T-helper 1 cell treated with Interleukin-12 subunit alpha and Interleukin-12 subunit beta and Interleukin-4 antibody, amounts not matched to agents 30 μg/mL and 1 μg/mL, for 36 hours (primary cell): ENCODE measurements around the gene FNBP1L.

Experiments used
- H3K27ac Mint-ChIP-seq: one replicate; pipeline ENCODE4 v1.8.0; 2021; ENCODE audit warnings: mild to moderate bottlenecking, mixed read lengths
- H3K27me3 Mint-ChIP-seq: one replicate; pipeline ENCODE4 v1.8.0; 2021; ENCODE audit warnings: low read depth, mixed read lengths
- H3K36me3 Mint-ChIP-seq: one replicate; pipeline ENCODE4 v1.8.0; 2021; ENCODE audit warnings: low read depth, mixed read lengths
- H3K4me1 Mint-ChIP-seq: one replicate; pipeline ENCODE4 v1.8.0; 2021; ENCODE audit warnings: low read depth, mixed read lengths
- H3K4me3 Mint-ChIP-seq: one replicate; pipeline ENCODE4 v1.8.0; 2021; ENCODE audit warnings: mild to moderate bottlenecking, moderate library complexity, mixed read lengths
- H3K9me3 Mint-ChIP-seq: one replicate; pipeline ENCODE4 v1.8.0; 2021; ENCODE audit warnings: mixed read lengths

Gene FNBP1L

DNA sequence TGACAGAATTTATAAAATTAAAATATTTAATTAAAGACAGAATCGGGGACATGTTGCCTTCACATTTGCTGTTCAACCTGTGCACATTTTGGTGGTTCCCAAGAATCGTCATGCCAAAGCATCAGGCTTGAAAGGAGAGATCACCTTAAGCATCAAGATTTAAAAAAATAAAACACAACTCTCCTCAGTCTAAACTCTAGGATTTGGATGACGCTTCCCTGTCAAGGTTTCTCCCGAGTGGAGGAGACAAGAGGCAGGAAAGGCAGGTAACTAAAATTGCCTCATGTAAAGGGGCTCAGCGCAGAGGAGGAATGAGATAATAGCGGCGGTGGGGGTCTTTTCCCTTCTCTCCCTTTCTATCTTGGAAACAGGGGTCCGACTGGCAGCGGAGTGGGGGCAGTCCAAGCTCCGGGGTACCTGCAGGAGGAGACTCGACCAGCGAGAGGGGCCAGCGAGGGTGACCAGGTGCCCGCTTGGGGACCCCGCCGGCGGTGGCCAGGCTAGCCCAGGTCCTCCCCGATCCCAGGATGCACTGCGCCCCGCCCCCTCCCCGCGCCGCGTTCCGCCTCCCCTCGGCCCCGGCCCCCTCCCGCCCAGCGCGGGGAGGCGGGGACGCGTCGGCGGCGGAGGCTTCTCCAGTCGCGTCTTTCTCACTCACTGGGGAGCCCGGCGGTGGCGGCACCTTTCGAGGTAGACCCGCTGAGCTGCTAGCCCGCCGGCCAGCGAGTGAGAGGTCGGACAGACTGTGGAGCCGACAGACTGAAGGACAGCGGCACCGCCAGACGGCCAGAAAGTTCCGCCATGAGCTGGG, at the start of gene FNBP1L:
FNBP1L (plus strand) TSS at position 638 of the 811 bp plus-strand sequence; CDS start at position 802, 164 bp downstream.
- Mint-ChIP-seq H3K27ac (no peak within 1 kb of the TSS), H3K27me3 (peaks cover 67% of the 10 kb centered on the region), H3K9me3 (no peaks in the 10 kb centered on the region)

DNA sequence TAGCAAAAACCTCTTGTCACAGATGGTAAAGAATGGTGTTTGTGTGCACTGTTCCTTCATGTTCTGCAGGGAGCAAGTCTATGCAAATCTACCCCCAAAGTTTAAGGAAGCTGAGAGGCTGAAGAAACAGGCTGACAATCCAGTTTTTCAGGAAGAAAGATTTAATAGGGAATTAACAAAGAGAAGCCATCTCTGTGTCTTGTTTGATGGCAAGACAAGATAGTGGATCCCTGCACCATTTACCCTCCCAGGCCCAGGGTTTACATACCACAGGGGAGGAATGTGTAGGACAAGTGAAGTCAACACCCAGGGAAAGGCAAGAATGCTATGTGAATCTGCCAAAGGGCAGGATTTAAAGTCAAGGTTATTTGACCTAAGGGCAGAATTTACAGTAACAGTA, 48.1 kb upstream of the FNBP1L start:
- Mint-ChIP-seq H3K4me1 (no peaks in the 10 kb centered on the region), H3K27ac (no peak overlapping the region), H3K4me3 (no peak overlapping the region), H3K36me3 (no peaks in the 10 kb centered on the region), H3K27me3 (peaks cover 9% of the 10 kb centered on the region), H3K9me3 (no peaks in the 10 kb centered on the region)

More for the DNA sequence above, at the start of gene FNBP1L:
- H3K4me1 Mint-ChIP-seq, result peaks cover 15% of the 10 kb centered on the region
- peaks cover 3% of the 10 kb centered on the region for H3K36me3 Mint-ChIP-seq
- H3K4me3 Mint-ChIP-seq, result peak within 1 kb of the TSS; percentile 89

DNA sequence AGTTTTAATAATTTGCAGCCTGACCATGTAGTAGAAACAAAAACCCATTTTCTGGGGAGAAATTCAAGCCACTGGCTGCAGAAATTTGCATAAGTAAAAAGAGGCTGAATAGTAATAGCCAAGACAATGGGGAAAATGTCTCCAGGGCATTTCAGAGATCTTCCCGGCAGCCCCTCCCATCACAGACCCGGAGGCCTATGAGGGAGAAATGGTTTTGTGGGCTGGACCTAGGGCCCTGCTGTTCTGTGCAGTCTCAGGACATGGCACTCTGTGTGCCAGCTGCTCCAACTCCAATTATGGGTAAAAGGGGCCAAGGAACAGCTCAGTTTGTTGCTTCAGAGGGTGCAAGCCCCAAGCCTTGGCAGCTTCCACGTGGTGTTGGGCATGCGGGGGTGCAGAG, 39.7 kb upstream of the FNBP1L start:
- no peak overlapping the region for H3K4me3 Mint-ChIP-seq
- no peaks in the 10 kb centered on the region for H3K4me1 Mint-ChIP-seq
- peaks cover 10% of the 10 kb centered on the region for H3K27me3 Mint-ChIP-seq
- H3K36me3 Mint-ChIP-seq, result no peaks in the 10 kb centered on the region
- H3K9me3 Mint-ChIP-seq, result no peaks in the 10 kb centered on the region
- no peak overlapping the region for H3K27ac Mint-ChIP-seq

GRCh38 chr1:93411000-93411399, 36.9 kb upstream of the FNBP1L start:
- Mint-ChIP-seq H3K27ac (no peak overlapping the region), H3K9me3 (no peaks in the 10 kb centered on the region), H3K4me3 (no peak overlapping the region), H3K27me3 (peaks cover 16% of the 10 kb centered on the region), H3K4me1 (no peaks in the 10 kb centered on the region), H3K36me3 (peaks cover 2% of the 10 kb centered on the region)

- Mint-ChIP-seq H3K4me3 (no peak overlapping the region), H3K36me3 (peaks cover 2% of the 10 kb centered on the region), H3K4me1 (no peaks in the 10 kb centered on the region), H3K27ac (no peak overlapping the region), H3K9me3 (no peaks in the 10 kb centered on the region), H3K27me3 (peaks cover 16% of the 10 kb centered on the region)
Observed at GRCh38 chr1:93414749-93415148, 33.2 kb upstream of the FNBP1L start.

GRCh38 chr1:93415296-93415695, 32.6 kb upstream of the FNBP1L start:
- Mint-ChIP-seq H3K27ac (no peak overlapping the region), H3K4me3 (no peak overlapping the region), H3K4me1 (no peaks in the 10 kb centered on the region), H3K36me3 (peaks cover 2% of the 10 kb centered on the region), H3K9me3 (no peaks in the 10 kb centered on the region), H3K27me3 (peaks cover 16% of the 10 kb centered on the region)

DNA sequence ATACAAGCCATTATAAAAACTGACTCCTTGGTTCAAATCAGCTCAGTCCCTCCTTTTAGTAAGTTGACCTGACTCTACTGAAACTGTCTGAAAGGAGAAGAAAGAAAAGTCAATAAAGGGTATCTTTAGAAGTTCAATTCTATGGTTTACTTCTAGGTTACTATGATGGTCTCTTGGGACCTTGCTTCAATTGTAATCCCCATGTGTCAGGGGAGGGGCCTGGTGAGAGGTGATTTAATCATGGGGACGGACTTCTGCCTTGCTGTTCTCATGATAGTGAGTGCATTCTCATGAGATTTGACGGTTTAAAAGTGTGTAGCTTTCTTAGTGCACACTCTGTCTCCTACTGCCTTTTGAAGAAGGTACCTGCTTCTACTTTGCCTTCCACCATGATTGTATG, 31.7 kb upstream of the FNBP1L start:
- H3K36me3 Mint-ChIP-seq, result peaks cover 2% of the 10 kb centered on the region

GRCh38 chr1:93419344-93419743, 28.6 kb upstream of the FNBP1L start:
- Mint-ChIP-seq H3K27me3 (peaks cover 9% of the 10 kb centered on the region), H3K4me1 (no peaks in the 10 kb centered on the region), H3K9me3 (no peaks in the 10 kb centered on the region), H3K36me3 (no peaks in the 10 kb centered on the region), H3K4me3 (no peak overlapping the region), H3K27ac (no peak overlapping the region)

More for the DNA sequence above, 31.7 kb upstream of the FNBP1L start:
- no peak overlapping the region for H3K27ac Mint-ChIP-seq
- H3K4me3 Mint-ChIP-seq, result no peak overlapping the region
- no peaks in the 10 kb centered on the region for H3K4me1 Mint-ChIP-seq
- peaks cover 13% of the 10 kb centered on the region for H3K27me3 Mint-ChIP-seq
- H3K9me3 Mint-ChIP-seq, result no peaks in the 10 kb centered on the region

DNA sequence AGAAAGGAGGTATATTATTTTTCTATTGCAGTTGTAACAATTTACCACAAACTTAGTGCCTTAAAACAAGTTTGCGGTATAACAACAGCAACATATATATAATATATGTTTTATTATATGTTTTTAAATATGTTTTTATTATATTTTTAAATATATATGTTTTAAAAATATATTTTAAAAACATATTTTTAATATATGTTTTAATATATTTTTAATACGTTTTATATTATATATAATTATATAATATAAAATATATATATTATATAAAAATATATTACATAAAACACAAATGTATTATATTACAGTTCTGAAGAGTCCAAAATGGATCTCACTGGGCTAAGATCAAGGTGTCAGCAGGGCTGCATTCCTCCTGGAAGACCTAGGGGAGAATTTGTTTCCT, 27.5 kb upstream of the FNBP1L start:
- Mint-ChIP-seq H3K27me3 (peaks cover under 1% of the 10 kb centered on the region), H3K4me1 (no peaks in the 10 kb centered on the region), H3K9me3 (no peaks in the 10 kb centered on the region), H3K4me3 (no peak overlapping the region), H3K36me3 (no peaks in the 10 kb centered on the region), H3K27ac (no peak overlapping the region)

- peaks cover 7% of the 10 kb centered on the region for H3K27me3 Mint-ChIP-seq
- H3K4me1 Mint-ChIP-seq, result no peaks in the 10 kb centered on the region
- no peak overlapping the region for H3K4me3 Mint-ChIP-seq
- no peaks in the 10 kb centered on the region for H3K36me3 Mint-ChIP-seq
- H3K9me3 Mint-ChIP-seq, result no peaks in the 10 kb centered on the region
- no peak overlapping the region for H3K27ac Mint-ChIP-seq
Observed at GRCh38 chr1:93426181-93426580, 21.7 kb upstream of the FNBP1L start.

GRCh38 chr1:93427656-93428055, 20.3 kb upstream of the FNBP1L start:
- no peak overlapping the region for H3K4me3 Mint-ChIP-seq
- no peaks in the 10 kb centered on the region for H3K4me1 Mint-ChIP-seq
- H3K36me3 Mint-ChIP-seq, result no peaks in the 10 kb centered on the region

GRCh38 chr1:93433407-93433961, 14.4 kb upstream of the FNBP1L start:
- H3K4me3 Mint-ChIP-seq, result no peak overlapping the region
- H3K27ac Mint-ChIP-seq, result no peak overlapping the region
- no peaks in the 10 kb centered on the region for H3K36me3 Mint-ChIP-seq
- no peaks in the 10 kb centered on the region for H3K9me3 Mint-ChIP-seq
- no peaks in the 10 kb centered on the region for H3K4me1 Mint-ChIP-seq
- peaks cover 20% of the 10 kb centered on the region for H3K27me3 Mint-ChIP-seq

More at GRCh38 chr1:93427656-93428055, 20.3 kb upstream of the FNBP1L start:
- no peak overlapping the region for H3K27ac Mint-ChIP-seq
- H3K9me3 Mint-ChIP-seq, result no peaks in the 10 kb centered on the region
- peaks cover 14% of the 10 kb centered on the region for H3K27me3 Mint-ChIP-seq

GRCh38 chr1:93434088-93434487, 13.8 kb upstream of the FNBP1L start:
- H3K4me3 Mint-ChIP-seq, result no peak overlapping the region
- peaks cover 26% of the 10 kb centered on the region for H3K27me3 Mint-ChIP-seq
- no peaks in the 10 kb centered on the region for H3K4me1 Mint-ChIP-seq
- H3K27ac Mint-ChIP-seq, result no peak overlapping the region
- no peaks in the 10 kb centered on the region for H3K9me3 Mint-ChIP-seq
- H3K36me3 Mint-ChIP-seq, result no peaks in the 10 kb centered on the region

DNA sequence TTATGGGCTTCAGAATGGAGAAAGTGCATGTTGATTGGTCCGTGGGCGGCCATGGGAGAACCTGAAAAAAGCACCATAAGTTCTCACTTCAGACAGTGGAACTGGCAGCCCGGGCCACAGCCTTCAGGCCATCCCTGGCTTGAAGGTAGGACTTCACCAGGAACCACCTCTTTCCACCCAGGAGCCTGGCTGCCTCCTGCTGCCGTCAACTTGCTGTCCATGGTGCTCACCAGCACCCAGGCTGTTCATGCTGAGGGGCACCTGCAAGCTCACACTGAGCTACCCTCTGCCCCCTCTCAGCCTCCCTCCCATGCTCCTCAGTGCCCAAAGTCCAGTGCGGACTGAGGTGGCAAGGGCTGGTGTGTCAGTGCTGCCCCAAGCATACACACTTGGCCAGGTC, 12.9 kb upstream of the FNBP1L start:
- H3K36me3 Mint-ChIP-seq, result no peaks in the 10 kb centered on the region
- H3K4me1 Mint-ChIP-seq, result no peaks in the 10 kb centered on the region
- no peak overlapping the region for H3K4me3 Mint-ChIP-seq
- H3K9me3 Mint-ChIP-seq, result no peaks in the 10 kb centered on the region
- H3K27ac Mint-ChIP-seq, result no peak overlapping the region
- H3K27me3 Mint-ChIP-seq, result peaks cover 29% of the 10 kb centered on the region

GRCh38 chr1:93435443-93435842, 12.5 kb upstream of the FNBP1L start:
- Mint-ChIP-seq H3K27ac (no peak overlapping the region), H3K9me3 (no peaks in the 10 kb centered on the region), H3K27me3 (peaks cover 34% of the 10 kb centered on the region), H3K4me3 (no peak overlapping the region), H3K4me1 (no peaks in the 10 kb centered on the region), H3K36me3 (no peaks in the 10 kb centered on the region)
